HG03097 (cell line): ENCODE results near the gene PIK3R3.
"Not testable (repeated sequence)": the region's sequence is repeated elsewhere in the genome, so short reads cannot be mapped to it uniquely, and the experiment has no call there.

Experiments used
- ATAC-seq: cut with Tn5 transposase; IDR thresholded peaks from one replicate; pipeline ENCODE4 v1.9.1; 2021; ENCODE audit not compliant: unreplicated experiment, low FRiP score

PIK3R3 gene

DNA sequence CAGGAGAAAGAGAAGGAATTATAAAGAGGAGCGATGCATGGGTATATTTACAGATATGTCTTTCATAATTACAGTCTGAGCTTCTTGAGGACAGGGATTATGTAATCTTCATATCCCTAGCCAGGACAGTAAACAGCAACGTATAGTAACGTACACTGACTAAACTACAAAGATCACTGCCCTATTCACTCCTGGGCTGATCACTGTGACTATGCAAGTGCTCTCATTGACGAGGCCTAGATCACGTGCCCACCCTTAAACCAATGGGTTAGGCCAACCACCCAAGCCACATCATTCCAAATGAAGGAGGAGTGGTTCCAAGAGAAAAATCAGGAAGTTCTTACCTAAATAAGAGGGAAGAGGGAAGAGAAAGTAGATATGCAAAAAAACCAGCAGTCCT, 18.5 kb downstream of the PIK3R3 start:
- ATAC-seq: no peak

GRCh38 chr1:46112108-46112507, 20.3 kb downstream of the PIK3R3 start:
- no peak for ATAC-seq

- ATAC-seq: no peak
These were observed 21.9 kb downstream of the PIK3R3 start for GRCh38 chr1:46110521-46110920.

- no peak for ATAC-seq
These were observed 29.5 kb downstream of the PIK3R3 start for GRCh38 chr1:46102769-46103476.

GRCh38 chr1:46099215-46099614, 33.2 kb downstream of the PIK3R3 start:
- no peak for ATAC-seq

DNA sequence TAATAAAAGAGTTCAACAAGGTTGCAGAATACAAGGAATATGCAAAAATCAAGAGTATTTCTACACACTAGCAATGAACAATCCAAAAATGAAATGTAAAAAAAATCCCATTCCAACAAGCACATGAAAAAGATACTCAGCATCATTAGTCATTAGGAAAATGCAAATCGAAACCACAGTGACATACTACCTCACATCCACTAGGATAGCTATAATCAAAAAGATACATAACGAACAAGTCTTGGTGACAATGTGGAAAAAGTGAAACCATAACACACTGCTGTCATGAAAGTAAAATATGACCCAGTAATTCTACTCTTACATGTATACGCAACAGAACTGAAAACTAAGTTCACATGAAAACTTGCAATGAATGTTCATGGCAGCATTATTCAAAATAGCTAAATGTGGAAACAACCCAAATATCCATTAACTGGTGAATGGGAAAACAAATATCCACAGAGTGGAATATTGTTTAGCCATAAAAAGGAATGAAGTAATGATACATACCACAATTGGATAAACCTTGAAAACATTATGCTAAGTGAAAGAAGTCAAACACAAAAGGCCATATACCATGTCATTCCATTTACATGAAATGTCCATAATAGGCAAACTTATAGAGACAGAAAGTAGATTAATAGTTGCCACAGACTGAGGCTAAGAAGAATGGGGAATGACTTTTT, 34.3 kb downstream of the PIK3R3 start:
- ATAC-seq: no peak

DNA sequence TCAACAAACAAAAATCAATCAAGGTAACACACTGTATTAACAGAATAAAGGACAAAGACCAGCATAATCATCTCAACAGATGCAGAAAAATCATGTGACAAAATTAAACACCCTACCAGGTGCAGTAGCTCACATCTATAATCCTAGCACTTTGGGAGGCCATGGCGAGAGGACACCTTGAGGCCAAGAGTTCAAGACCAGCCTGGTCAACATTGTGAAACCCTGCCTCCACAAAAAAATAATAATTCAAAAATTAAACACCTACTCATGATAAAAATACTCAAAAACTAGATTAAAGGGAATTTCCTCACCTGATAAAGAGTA, 35.3 kb downstream of the PIK3R3 start:
- no peak for ATAC-seq

- no peak for ATAC-seq
These were observed 35.9 kb downstream of the PIK3R3 start for GRCh38 chr1:46096269-46097148.

GRCh38 chr1:46095110-46095509, 37.3 kb downstream of the PIK3R3 start:
- ATAC-seq: not testable (repeated sequence)

- no peak for ATAC-seq
These were observed 37.9 kb downstream of the PIK3R3 start for GRCh38 chr1:46094471-46095005.

GRCh38 chr1:46093832-46094231, 38.6 kb downstream of the PIK3R3 start:
- ATAC-seq: not testable (repeated sequence)

DNA sequence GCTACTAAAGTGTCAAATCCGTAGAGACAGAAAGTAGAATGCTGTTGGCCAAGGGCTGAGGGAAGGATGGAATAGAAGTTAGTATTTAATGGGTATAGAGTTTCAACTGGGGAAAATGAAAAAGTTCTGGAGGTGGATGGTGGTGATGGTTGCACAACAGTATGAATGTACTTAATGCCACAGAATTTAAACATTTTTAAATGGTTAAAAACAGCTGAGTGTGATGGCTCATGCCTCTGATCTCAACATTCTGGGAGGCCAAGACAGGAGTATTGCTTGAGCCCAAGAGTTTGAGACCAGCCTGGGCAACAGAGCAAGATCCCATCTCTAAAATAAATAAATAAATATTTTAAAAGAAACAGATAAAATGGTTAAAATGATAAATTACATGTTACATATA, 44.5 kb downstream of the PIK3R3 start:
- no peak for ATAC-seq

GRCh38 chr1:46086576-46086975, 45.9 kb downstream of the PIK3R3 start:
- ATAC-seq: no peak

DNA sequence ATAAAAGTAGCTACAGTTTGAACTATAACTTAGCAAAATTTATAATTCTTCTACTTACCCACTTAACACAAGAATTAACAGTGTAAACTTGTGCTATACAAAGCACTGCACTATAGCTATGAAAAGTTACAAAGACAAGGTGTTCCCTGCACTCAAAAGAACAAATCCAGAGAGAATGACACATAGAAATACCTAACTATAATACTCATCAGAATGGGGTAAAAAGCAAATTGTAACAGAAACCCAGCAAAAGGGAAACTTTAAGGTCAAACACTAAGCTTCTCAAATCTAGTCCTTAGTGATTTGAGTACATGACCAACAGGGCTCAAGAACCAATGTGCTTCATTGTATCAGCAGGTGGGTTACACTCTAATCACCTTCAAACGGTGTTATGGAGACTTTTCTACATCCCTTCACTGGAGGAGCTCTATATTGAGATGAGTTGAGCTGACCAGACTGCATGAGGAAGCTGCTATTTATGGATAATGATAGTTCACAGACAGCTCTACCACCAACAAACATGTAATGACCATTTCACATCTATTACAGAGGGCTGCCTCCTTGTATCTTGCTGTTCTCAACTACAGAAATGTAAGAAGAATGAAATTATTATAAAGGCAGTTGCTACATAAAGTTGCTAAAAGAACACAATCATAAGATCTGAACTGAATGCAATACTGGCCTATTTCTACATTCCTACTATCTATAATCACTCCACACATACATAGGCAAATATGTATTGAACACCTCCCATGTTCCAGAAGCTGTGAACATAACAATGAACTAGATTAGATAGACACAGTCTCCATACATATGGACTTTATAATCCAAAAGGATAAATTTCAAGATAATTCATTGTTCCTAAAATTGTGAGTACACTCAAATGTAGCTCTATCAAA, 47.6 kb downstream of the PIK3R3 start:
- ATAC-seq: no peak

DNA sequence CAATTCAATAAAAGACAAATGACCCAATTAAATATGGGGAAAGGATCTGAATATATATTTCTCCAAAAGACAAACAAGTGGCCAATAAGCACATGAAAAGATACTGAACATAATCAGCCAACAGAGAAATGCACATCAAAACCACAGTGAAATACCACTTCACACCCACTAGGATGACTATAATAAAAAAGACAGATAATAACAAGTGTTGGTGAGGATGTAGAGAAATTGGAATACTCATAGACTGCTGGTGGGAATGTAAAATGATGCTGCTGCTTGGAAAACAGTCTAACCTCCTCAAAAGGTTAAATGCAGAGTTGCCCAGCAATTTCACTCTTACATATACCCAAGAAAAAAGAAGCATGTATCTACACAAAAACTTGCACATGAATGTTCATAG, 48.9 kb downstream of the PIK3R3 start:
- ATAC-seq: no peak

DNA sequence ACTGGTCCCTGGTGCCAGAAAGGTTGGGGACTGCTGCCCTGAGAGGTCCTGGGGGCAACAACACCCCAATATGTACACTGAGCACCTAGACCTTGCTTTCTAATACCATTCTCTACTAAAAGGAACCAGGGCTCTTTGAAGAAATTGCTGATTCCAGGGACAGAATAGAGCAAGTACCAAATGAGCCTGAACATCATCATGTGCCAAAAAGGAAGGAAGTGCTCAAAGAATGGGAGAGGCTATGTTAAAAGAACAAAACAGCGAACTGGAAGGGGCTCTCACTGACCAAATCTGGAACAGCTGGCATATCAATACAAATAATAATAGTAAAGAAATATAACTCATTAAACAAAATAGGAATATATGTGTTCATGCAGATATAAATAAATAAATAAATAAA, 50.8 kb downstream of the PIK3R3 start:
- ATAC-seq: no peak

- ATAC-seq: no peak
These were observed 51.2 kb downstream of the PIK3R3 start for GRCh38 chr1:46081206-46081605.

- no peak for ATAC-seq
These were observed 52.2 kb downstream of the PIK3R3 start for GRCh38 chr1:46080257-46080656.

- no peak for ATAC-seq
These were observed 54.8 kb downstream of the PIK3R3 start for GRCh38 chr1:46077644-46078043.

- ATAC-seq: no peak
These were observed 56.1 kb downstream of the PIK3R3 start for GRCh38 chr1:46076343-46076742.
